22Rv1 (cell line): ENCODE data around the gene PCDHA9.
A peak's percentile ranks its signal among the peaks of the same experiment; 100 is the strongest.

Experiments
- ZFX ChIP-seq: fragments of 450-650 bp; IDR thresholded peaks from 2 replicates; pipeline ENCODE4 v1.6.1; 2017; ENCODE audit warnings: antibody characterized with exemption, borderline replicate concordance
- TF ChIP-seq, protein P1 (sequence below): fragments of 450-650 bp; IDR thresholded peaks from 2 replicates; pipeline ENCODE4 v1.5.1; 2017; ENCODE audit warnings: mild to moderate bottlenecking

DNA sequence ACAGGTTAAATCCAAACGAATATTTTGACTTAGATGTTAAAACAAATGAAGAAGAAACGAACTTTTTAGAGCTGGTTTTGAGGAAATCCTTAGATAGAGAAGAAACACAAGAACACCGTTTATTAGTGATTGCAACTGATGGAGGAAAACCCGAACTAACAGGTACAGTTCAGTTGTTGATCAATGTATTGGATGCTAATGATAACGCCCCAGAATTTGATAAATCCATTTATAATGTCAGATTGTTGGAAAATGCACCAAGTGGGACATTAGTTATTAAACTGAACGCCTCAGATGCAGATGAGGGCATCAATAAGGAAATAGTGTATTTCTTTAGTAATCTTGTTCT lies 25.9 kb upstream of the PCDHA9 start:
- TF ChIP-seq ZFX, result no peak
- TF ChIP-seq, protein P1, sequence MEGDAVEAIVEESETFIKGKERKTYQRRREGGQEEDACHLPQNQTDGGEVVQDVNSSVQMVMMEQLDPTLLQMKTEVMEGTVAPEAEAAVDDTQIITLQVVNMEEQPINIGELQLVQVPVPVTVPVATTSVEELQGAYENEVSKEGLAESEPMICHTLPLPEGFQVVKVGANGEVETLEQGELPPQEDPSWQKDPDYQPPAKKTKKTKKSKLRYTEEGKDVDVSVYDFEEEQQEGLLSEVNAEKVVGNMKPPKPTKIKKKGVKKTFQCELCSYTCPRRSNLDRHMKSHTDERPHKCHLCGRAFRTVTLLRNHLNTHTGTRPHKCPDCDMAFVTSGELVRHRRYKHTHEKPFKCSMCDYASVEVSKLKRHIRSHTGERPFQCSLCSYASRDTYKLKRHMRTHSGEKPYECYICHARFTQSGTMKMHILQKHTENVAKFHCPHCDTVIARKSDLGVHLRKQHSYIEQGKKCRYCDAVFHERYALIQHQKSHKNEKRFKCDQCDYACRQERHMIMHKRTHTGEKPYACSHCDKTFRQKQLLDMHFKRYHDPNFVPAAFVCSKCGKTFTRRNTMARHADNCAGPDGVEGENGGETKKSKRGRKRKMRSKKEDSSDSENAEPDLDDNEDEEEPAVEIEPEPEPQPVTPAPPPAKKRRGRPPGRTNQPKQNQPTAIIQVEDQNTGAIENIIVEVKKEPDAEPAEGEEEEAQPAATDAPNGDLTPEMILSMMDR, result peak; percentile 22; the same call in 1 of the 2 replicates
